Superior temporal gyrus (tissue), 1 donor: ENCODE measurements around the gene KCTD5.
"Not testable (repeated sequence)": the region's sequence is repeated elsewhere in the genome, so short reads cannot be mapped to it uniquely, and the experiment has no call there.

Source experiments
- DNase-seq: peaks from one replicate; pipeline ENCODE4 v3.0.0-alpha.2; 2016; ENCODE audit errors: extremely low spot score

The KCTD5 gene

GRCh38 chr16:2696601-2697250 lies 14.4 kb downstream of the KCTD5 start:
- DNase-seq, result not testable (repeated sequence)

DNA sequence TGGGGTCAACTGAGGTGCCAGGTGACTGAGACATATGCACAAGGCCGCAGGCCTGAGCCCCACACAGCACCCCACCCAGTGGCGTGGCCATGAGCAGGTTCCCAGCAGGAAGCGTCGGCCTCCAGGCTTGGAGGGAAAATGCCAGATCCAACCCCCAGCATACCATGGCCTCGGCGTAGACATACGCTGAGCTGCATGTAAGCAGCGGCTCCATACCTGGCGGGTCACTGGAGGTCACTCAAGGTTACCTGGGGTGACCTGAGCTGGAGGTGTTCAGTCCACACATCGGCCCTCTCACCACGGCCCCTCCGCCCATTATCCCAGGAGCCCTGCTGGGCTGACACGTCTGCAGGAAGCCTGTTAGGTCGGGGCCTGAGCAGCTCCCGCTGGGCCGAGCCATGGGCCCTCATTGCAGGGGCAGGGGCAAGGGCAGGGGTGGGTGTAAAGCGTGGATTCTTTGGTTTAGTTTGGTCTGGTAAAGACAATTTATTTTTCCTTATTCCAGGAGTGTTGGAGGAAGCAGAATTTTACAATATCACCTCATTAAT lies 15.2 kb downstream of the KCTD5 start:
- no peak for DNase-seq

DNA sequence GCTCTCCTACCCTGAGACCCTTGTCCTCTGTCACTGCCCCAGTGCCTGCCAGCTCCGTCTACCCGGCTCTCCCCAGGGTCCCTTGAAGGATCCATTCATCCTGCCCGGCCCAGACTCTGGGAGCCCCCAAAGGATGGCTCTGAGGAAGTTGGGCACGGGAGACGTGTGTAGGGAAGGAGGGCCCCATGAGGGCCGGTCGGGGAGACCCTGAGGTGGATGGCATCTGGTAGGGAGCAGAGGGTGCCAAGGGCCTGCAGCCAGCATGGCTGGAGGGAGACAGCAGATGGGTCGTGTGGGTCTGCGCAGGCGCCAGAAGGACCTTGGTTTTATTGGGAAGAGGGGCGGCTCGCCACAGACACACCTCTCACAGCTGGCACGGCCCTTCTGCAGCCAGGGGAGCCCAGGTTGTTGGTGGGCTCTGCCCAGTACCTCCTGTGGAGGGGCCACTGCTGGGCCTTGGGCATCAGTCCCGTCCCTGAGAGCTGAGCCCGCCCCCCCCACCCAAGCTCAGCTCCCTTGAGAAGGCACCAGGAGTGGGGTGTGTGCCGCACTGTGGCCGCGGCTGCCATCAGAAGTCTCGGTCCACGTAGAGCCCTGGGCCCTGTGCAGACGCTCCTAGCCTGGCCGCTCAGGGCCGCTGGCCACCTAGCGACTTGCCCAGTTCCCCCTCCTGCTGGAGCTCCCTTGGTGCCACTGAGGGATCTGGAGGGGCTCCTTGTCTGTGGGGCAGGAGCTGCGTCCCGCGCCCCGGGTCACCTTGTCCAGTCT lies 16.0 kb downstream of the KCTD5 start:
- no peak for DNase-seq

DNA sequence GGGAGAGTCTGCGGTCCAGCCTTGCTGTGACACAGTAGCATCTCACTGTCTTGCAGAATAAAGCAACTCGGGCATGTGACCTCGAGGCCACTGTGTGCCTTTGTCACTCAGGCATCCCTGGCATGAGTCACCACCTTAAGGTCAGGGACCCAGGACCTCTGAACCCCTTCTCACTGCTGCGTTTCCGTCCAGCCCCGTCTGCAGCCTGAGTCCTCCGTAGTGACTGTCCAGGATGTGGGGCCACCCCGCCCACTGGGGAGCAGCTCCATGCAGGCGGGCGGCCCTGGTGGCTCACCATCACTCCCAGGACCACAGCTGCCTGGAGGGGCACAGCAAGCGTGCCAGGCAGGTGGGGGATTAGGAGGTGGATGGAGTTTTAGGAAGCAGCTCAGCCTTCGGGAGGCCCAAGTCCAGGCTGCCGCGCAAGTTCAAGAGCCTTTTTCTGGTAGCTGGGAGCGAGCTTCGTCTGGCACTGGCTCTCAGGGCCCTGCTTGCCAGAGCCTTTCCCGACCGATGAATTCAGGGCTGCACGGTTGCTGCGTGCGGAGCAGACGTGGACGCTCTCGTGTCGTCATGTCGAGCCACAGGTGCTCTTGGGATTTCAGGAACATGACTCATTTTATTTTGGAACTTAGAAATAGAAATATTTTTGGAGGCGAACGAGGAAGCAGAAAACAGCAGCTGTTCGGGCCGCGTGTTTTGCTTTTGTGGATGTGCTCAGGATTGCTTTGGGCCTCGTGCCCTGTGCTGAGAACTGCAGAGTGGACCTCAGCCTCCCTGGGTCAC lies 16.8 kb downstream of the KCTD5 start:
- peak; percentile 63 for DNase-seq

DNA sequence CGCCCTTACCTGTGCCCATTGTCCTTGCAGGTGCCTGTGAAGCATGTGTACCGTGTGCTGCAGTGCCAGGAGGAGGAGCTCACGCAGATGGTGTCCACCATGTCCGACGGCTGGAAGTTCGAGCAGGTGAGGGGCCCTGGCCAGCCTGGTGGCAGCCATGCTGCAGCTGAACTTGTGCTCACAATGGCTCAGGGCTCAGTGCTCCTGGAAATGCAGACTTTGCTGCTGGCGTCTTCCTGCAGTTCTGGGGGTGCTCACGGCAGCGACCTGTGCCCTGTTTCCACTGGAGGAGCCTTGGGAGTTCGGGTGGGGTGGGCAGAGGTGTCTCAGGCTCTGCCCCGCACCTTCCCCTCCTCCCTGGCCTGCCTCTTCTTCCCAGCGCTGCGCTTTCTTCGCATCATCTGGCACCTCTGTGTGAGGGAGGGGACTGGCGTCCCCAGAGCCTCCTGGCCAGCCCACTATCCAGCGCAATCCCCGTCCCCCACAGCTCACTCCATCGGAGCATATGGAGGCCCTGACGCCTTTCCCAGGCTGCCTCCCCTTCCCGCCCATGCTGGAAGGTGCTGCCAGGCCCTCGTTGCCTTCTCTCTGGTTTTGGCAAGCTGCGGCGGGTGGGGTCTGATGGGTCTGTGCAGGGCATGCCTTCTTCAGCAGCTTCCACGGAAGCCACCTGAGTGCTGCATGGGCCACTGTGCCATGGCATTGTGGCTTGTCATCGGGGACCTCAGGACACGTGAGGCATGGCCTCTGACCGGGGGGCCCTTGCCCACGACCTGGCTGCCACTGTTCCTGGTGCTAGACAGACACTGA lies 17.7 kb downstream of the KCTD5 start:
- no peak for DNase-seq

- DNase-seq, result no peak
Observed at GRCh38 chr16:2700786-2701185, 18.5 kb downstream of the KCTD5 start.

DNA sequence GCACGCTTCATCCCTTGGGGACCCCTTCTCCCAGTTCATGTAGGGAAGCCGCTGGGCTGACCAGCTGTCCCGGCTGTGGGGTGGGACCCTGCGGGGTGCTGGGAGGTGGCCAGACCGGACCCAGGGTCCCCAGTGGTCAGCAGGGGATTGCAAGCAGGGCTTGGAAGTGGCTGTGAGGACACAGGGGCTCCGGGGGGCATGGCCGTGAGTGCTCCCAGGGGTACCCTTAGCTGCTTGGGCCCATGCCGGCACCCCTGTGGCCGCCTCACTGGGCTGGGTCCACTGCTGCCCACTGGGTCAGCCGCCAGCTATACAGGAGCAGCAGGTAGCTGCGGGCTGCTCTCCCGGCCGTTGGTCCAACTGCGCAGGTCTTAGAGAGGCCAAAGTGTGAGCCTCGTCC lies 18.9 kb downstream of the KCTD5 start:
- DNase-seq, result no peak

GRCh38 chr16:2701713-2702437 lies 19.6 kb downstream of the KCTD5 start:
- DNase-seq, result no peak

DNA sequence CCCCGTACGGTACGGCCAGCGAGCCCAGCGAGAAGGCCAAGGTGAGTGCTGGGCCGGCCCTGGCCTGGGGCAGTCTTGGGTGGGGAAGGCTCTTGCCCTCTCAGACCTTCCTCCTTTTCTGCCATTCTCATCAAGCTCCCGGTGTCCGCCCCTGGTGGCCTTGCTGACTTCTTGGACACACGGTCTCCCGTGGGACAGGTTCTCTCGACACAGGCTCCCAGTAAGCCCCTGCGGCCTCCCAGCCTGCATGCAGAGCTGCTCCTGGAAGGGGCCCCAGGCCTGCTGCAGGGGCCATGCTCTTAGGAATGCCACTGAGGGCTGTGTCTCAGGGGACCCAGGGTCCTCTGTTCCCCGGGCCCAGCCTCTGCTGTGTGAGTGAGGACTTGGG lies 20.1 kb downstream of the KCTD5 start:
- no peak for DNase-seq

DNA sequence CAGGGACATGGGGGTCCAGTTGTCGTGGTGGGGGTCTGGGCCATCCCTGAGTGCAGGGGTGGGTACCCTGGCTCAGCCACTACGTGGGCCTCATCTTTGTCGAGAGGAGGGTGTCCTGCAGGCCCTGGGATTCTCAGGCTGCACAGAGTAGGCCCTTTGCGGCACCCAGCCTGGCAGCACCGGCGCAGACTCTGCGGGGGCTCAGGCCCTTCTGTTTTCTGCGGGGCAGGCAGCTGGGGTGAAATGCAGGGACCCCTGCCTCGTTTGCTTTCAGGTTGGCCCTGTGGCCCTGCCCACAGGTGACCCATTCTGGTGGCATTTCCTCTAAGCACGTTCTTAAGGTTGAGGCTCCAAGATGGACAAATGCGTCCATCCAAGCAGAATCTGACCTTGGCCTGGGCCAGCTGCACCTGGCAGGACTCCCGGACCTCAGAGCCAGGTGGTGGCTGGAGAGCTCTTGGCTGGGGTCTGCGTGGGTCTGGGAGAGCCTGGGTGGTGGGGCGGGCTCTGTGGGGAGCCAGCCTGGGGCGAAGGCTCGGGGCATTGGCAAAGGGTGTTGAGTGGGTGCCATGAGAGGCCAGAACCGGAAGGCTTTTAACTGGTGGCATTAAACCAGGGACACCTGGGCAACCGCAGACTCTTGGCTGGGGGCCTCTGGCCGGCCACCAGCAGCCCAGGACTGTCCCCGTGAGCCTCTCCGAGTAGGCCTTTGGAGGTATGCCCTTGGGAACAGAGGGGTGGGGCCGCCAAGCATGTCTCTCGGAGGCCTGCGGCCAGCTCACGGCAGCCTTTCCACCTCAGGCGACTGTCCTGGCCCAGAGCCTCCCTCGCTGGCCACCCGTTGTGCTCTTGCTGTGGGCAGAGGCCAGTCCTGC lies 20.8 kb downstream of the KCTD5 start:
- DNase-seq, result no peak

DNA sequence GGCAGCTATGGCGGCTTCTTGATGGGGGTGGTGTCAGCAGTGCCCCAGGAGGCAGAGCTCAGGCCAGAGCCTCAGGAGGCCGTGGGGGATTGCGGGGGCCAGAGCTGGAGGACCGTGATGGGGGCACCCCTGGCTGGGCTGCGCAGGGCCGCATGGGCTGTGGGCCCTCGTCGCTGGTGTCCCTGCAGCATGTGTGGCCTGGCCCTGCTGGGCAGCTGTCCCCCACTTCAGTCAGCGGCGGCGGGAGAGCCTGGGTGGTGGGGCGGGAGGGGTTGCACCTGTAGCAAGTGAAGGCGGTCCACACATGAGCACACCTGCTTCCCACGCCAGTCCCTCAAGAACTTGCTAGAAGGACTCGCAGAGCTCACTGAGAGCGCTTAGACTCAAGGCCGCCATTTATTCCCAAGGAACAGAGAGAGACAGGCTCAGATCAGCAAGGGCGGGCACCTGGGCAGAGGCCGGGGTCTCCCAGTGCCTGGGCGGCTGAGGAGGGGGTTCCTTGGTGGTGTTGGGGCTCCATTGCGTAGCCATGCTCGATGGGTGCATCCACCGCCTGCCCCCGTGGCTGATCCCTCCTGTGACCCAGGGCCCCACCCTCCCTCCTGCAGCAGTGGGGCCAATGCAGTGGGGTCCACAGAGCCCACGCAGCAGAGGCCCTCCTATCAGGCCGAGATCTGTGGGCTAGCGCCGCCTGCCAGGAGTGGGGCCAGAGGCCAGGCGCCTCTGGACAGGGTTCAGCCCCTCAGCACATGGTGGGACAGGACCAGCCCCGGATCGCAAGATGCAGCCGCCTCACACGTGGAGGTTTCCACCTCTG lies 22.1 kb downstream of the KCTD5 start:
- no peak for DNase-seq

- no peak for DNase-seq
Observed at GRCh38 chr16:2704983-2705275, 22.6 kb downstream of the KCTD5 start.

DNA sequence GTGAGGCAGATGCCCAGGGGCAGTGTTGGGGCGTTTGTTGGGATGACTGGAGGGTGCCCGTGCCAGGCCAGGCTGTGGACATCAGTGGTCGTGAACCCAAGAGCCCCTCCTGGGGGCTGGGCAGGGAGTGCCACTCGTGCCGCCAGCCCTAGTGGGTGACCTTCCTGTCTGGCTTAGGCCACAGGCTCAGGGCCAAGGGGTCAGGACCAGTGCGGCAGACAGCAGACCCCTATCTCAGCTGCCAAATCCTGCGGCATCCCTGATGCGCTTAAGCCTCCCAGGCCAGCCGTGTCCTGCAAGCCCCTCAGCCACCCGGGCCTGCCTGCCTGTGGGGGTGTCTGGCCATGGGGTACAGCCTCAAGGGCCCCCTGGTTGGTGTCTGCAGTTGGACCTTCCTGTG lies 23.0 kb downstream of the KCTD5 start:
- no peak for DNase-seq

DNA sequence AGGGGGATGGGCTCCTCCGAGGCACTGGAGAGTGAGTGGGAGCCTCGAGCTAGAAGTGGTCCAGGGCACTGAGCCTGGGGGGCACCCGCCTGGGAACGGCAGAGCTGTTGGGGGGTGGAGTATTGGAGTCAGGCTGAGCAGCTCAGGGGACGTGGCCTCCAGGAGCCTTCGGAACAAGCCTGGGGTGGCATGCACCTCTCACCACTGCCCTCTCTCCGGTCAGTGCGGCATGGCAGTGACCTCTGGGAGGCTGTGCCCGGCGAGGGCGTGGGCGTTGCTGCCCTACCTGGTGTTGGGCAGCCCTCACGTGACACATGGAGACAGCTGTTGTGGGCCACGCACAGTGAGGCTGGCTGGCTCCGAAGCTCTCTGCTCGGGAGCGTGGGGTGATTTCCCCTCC lies 23.8 kb downstream of the KCTD5 start:
- DNase-seq, result no peak

DNA sequence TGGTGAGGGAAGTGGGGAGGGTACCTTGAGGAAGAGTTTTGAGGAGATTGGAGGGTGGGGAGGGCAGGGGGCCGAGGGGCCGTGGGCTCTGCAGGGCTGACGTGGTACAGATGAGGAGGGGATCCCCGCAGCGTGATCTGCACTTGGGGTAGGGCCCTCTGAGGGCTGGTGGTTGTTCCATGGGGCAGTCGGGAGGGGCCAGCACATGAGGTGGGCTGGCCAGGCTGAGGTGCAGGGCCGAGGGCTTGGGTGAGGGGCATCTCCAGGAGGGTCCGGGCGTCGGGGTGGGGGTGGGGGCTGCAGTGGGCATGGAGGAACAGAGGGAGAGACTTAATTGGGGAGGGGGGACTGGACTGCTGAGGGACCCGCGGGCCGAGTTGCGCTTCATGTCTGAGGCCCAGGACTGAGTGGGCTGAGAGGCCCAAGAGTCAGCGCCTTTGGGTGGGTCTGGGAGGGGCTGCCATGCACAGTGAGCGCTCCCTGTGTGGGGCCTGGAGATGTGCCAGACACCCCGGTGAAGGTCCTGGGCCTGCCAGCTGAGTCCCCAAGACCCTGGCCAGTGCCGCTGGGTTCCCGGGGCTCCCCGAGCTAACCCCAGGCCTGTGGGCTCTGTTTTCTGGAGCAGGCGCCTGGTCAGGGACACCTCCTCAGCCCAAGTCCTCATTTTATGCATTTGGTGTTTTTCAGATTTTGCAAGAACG lies 24.4 kb downstream of the KCTD5 start:
- no peak for DNase-seq

DNA sequence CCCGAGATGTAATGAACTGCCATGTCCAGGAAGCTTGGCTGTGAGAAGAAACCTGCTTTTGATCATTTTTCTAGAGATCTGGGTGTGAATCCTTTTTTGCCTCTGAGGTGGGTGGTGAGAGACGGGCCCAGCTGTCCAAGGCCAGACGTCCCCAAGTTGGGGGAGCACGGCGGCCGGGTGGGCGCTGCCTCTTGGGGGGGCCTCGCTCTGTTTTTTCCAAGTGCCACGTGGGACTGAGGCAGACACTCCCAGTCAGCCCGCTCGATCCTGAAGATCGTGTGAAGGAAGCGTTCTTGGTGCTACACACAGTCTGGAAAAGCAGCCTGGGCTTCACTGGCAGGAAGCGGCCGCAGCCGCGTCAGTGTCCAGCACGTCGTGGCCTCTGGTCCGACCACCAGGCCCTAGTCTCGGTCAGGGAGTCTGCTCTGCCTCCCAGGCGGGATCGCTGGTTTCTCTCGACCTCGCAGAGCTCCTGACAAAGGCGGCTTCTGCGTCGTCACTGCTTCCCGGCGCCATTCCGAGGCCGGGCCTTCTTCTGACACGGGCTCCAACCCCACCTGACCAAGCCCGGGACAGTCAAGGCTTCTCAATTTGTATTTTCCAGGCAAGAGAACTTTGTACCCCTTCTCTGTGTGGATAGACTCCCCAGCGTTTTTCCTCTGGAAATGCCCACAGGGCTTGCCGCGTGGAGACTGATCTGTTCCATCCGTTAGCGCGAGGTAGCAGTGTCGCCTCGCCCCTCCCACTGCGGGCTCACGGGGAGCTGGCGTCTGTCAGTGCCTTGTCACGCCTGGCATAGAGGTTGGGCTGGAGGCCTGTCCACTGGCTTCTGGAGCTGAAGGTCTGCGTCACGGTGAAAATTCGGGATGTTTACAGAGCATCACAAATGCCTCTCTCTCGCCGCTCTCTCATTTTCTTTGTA lies 25.3 kb downstream of the KCTD5 start:
- DNase-seq, result no peak

DNA sequence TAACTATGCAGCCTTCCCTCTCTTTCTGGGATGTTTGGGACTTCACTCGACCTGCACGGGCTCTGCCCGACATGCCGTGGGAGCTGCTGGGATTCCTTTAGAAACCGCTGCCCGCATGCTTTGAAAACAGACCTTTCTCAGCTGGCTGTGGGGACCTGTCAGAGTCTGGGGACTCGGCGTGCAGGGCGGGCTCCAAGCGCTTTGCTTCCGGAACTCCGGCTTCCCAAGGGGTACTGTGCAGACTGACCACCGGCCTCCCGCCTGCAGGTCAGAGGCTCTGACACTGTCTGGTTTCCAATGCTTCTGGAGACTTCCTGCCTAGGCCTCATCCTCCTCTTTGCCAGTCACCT lies 25.9 kb downstream of the KCTD5 start:
- no peak for DNase-seq
